Measurements from ENCODE around the gene ASAP2. TPM values are rescaled to one million over a fixed set of nuclear protein-coding genes. Genes with fewer than 3 reads are reported as not detected.

Gene ASAP2
- 63.4 and 72.9 TPM in 2 replicates for total RNA-seq

GRCh38 chr2:9205963-9206948 is at the start of gene ASAP2:
Gene ASAP2, plus strand, starts transcription at chr2:9206812. Its CDS starts 293 bp downstream, at chr2:9207105.

DNA sequence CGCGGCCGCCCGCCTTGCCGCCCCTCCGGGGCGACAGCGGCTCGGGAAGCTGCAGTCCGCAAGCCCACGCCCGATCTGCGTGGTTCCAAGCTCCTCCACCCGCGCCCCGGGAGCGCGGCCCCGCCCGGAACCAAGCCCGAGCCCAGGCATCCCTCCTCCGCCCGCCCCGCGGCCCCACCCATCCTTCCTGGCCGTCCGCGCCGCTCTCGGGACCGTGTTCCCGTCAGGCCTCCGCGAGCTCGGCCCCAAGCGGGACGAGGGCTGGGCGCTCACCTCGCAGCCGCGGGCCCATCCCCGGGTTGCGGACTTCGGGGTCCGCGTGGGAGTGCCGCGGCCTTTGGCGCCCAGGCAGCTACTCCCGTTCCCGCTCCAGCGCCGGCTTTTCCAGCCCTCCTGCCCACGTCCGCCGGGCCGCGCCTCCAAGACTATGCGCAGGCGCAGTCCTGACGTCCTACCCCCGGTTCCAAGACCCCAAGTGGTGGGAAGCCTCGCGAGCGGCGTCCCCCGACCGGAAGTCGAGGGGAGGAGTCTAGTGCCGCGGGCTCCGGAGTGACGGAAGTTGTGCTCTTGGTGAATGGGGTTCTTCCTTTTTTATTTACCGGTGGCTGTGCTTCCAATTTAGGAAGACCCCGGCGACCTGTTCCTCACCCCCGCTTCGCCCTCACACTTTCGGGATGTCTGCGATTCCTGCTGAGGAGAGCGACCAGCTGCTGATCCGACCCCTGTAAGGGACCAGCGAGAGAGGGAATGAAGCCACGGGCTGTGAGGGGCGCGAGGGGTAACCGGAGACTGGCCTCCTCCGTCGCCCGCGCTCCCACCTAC is 216.7 kb downstream of the ASAP2 start, which contains the start of the genes CPSF3 and ITGB1BP1:
Gene CPSF3 (plus strand): TSS at position 555 of the 822 bp plus-strand sequence. CDS start 120 bp downstream, at position 675.
Gene ITGB1BP1 (minus strand): TSS at position 429 of the 822 bp plus-strand sequence. CDS start 4,831 bp downstream, outside the sequence.

Other genes starting within 250 kb of the ASAP2 start
- 51.4 and 53.8 TPM in 2 replicates for gene MBOAT2, start 203.1 kb upstream of the ASAP2 start, total RNA-seq
- 41.6 and 62.6 TPM in 2 replicates for gene ITGB1BP1, start 216.7 kb downstream of the ASAP2 start, total RNA-seq
- 39.7 and 43.3 TPM in 2 replicates for gene CPSF3, start 216.8 kb downstream of the ASAP2 start, total RNA-seq